NCI-H524 treated with DMSO at 0.1 percent for 48 hours (cell line): ENCODE measurements around the gene FBXO48.
"Not testable (repeated sequence)": the region's sequence is repeated elsewhere in the genome, so short reads cannot be mapped to it uniquely, and the experiment has no call there.

Experiments
- DNase-seq: peaks from one replicate; lab custom pipeline; 2025; lab: John Stamatoyannopoulos, UW

Gene FBXO48

GRCh38 chr2:68467077-68467960 is at the start of gene FBXO48, which contains the start of gene APLF:
FBXO48 (minus strand) TSS chr2:68467294; CDS start chr2:68465145, 2,149 bp downstream.
APLF (plus strand) TSS chr2:68467585; CDS start chr2:68467732, 147 bp downstream.
- peak; percentile 85 for DNase-seq

- DNase-seq, result no peak
These were observed 49.2 kb upstream of the FBXO48 start for GRCh38 chr2:68516051-68516955.

- no peak for DNase-seq
These were observed 47.3 kb upstream of the FBXO48 start for GRCh38 chr2:68514316-68514929.

DNA sequence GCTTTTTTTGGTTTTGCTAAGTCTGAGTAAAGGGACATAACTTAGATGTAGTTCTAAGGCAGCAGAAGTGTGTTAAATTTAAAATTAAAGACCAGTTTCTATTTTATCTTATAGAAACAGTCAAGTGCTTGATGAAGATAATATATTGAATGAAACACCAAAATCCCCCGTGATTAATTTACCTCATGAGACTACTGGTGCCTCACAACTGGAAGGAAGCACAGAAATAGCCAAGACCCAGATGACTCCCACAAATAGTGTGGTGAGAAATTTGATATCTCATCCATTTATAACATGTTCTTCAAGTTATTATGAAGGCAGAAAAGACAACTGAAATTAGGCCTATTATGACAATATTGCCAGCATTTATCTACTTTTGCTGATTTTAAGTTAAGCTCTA is 45.9 kb upstream of the FBXO48 start:
- DNase-seq, result peak; percentile 15

DNA sequence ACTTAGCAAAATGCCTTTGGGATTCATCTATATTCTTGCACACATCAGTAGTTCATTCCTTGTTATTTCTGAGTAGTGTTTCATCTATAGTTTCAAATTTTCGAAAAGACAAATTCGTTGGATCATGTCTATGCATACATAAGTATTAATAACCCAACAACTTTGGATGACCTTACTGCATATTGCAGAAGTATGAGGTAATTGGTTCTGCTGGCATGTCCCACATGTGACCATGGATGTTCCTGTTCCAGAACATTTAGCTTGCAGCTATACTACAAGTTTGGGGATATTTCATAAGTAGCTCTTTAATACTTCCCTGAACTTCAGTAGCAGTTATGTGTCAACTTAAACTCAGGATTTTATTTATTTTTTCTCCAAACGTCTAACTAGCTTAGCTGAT is 45.2 kb upstream of the FBXO48 start:
- DNase-seq, result peak; percentile 43

GRCh38 chr2:68506170-68506569 is 39.1 kb upstream of the FBXO48 start:
- no peak for DNase-seq

DNA sequence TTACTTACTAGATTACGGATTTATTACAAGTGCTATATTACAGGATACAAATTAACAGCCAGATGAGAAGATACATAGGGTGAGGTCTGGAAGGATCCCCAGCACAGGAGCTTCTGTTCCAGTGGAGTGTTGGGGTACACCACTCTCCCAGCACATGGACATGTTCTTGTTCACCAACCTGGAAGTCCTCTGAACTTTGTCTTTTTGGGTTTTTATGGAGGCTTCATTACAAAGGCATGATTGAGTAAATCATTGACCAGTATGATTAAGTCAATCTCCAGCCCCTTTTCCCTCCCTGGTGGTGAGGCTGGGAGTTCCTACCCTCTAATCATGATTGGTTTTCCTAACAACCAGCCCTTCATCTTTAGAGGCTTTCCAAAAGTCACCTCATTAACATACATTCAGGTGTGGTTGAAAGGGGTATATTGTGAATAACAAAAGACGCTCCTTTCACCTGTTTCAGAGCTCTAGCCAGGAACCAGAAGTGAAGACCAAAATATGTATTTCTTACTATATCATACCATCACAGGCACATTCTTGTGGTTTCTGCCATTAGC is 38.6 kb upstream of the FBXO48 start:
- no peak for DNase-seq

DNA sequence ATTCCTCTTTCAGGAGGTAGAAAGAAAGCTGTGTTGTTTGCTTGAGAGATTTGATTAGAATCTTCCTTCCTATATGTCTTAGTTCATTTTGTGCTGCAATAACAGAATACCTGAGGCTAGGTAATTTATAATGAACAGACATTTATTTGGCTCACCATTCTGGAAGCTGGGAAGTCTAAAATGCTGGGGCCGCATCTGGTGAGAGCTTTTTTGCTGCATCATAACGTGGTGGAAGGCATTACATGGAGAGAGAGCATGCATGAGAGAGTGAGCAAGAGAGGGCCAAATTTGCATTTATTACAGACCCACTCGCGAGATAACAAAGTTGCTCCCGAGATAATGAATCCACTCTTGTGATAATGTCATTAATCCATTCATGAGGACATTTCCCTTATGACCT is 34.7 kb upstream of the FBXO48 start:
- DNase-seq, result no peak

GRCh38 chr2:68500649-68501048 is 33.6 kb upstream of the FBXO48 start:
- DNase-seq, result no peak

GRCh38 chr2:68499133-68499532 is 32.0 kb upstream of the FBXO48 start:
- no peak for DNase-seq

DNA sequence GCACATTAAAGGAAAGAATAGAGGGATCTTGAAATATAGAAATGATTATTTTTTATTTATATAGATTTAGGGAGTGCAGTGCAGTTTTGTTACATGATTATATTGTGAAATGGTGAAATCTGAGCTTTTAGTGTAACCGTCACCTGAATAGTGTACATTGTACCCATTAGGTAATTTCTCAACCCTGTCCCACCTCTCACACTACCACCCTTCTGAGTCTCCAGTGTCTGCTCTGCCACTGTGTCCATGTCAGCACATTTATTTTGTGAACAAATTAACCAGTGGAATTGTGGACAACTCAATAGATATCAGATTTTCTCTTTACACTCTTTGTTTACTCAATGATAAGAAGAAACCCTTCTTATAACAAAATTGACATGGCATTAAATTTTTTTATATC is 24.5 kb upstream of the FBXO48 start:
- no peak for DNase-seq

- DNase-seq, result no peak
These were observed 22.2 kb upstream of the FBXO48 start for GRCh38 chr2:68489282-68489681.

- not testable (repeated sequence) for DNase-seq
These were observed 21.5 kb upstream of the FBXO48 start for GRCh38 chr2:68488605-68489004.

DNA sequence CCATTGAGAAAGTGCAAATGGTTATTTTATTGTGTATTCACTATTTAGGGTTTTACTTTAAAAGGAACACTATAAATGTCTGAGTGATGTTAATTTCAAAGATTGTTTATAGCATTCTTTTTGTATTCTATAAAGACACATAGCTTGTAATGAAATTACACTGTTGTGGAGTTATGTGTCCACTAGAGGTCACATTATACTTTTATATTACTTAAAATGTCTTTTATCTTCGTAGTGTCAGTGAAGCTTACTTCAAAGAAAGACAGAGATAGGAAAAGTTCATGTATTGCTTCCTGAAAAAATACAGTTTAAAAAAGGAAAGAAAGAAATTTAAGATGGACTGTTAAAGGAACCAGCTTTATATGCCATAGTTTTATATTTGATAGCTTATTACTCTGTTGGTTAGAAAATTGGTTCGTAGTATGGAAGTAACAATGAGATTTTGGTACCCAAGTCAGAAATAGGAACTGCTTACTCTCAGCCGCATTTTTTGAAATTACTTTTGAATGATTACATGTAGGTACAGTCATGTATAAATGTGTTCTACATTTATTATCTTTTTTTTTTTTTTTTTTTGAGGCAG is 20.8 kb upstream of the FBXO48 start:
- DNase-seq, result no peak

- no peak for DNase-seq
These were observed 15.9 kb upstream of the FBXO48 start for GRCh38 chr2:68483011-68483410.

DNA sequence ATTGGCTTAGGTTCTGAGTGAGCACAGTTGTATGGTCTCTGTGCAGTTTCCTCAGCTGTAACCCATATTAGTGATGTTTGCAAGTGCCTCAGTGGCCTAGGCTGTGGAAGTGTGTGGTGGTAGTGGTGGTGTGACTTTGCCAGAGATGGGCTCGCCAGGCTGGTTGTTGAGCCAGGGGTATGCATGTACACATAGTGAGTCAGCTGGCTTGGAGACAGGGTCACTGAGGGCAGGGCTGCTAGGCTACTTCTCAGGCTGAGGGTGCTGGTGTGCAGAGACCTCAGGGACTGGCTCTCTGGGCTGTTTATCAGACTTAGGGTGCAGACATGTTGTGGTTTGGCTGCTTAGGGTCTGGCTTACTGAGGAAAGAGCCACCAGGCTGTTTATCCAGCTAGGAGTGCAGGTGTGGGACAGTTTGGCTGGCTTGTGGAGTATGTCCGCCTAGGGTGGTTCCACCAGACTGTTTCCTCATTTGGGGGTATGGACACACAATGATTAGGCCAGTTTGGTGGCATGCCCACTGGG is 15.3 kb upstream of the FBXO48 start:
- no peak for DNase-seq

DNA sequence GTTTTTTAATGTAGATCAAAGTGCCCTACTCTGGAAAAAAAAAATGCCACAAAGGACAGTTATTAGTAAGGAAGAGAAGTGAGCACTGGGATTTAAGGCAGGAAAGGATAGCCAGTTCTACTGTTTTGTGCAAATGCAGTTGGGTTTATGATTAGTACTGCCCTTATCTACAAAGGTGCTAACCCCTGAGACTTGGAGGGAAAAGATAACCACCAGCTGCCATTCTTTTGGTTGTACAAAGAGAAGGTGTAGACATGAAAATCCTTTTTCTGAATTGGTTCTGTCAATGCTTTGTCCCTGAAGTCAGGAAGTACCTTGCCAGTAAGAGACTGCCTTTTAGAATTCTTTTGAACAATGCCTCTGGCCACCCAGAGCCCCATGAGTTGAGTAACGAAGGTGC is 11.6 kb upstream of the FBXO48 start:
- DNase-seq, result no peak

GRCh38 chr2:68476454-68476853 is 9.4 kb upstream of the FBXO48 start:
- DNase-seq, result no peak

DNA sequence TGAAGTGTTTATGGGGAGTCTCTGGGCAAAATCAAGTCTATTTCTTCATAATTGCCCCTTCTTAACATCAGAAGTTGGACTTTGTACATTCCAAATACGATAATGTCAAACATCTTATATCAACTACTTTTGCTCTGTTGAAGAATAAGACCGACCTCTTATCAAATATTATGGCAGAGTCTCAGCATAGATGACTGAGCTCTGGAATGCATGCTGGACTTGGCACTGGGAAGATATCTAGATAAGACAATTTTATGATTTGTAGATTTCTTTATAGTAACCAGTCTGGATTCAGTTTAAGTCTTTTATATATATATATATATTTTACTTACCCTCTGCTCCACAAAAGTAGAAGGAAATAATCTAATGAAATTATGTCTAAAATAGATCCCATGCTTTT is 8.5 kb upstream of the FBXO48 start:
- DNase-seq, result no peak

GRCh38 chr2:68475110-68475509 is 8.0 kb upstream of the FBXO48 start:
- DNase-seq, result no peak

DNA sequence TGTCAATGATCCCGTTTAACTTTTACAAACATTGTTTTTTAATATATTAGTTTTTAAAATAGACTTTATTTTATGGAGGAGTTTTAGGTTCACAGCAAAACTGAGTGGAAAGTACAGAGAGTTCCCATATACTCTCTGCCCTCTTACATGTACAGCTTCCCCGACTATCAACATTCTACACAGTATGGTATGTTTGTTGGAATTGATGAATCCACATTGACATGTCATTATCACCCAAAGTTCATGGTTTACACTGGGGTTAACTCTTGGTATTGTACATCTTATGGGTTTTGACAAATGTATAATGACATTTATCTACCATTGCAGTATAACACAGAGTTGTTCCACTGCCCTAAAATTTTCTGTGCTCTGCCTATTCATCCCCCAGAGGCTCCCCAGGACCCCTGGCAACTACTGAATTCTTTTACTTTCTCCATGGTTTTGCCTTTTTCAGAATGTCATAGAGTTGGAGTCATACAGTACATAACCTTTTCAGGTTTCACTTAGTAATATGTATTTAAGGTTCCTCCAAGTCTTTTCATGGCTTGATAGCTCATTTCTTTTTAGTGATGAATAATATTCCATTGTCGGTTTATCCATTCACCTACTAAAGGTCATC is 5.8 kb upstream of the FBXO48 start:
- no peak for DNase-seq
